Measurements from ENCODE around the gene PRR14L. TPM values are rescaled to one million over a fixed set of nuclear protein-coding genes. Genes with fewer than 3 reads are reported as not detected.

The PRR14L gene
- total and polyA plus RNA-seq, 2 of the 13 experiments (the other 11 are each of a cell fraction or from before 2014, with no cell fraction given), result 6.6 to 16.5 TPM

DNA sequence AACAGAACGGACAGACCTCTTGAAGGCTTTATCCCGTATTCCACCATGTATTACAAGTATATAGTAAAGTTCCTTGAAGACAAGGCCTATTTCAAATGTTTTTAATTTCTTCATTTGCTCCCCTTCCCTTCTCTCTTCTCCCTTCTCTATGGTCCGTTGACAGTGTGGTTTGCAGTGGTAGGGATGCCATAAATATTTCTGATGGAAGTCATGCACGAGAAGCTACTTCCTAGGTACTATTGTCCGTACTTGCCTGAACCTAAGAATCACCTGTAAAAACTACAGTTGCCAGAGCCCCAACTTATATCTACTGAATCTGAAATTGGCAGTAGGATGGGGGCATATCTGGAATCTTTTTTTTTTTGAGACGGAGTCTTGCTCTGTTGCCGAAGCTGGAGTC is 90.7 kb downstream of the PRR14L start:
- Histone ChIP-seq H3K36me3 (replicated peaks in 1 of 2; ENCODE audit: control insufficient read depth in 1 of 2, insufficient read depth in 2 of 2, low read length in 2 of 2) (no peaks in the 10 kb centered on the region), H3K4me2 (ENCODE audit: low read depth, low read length) (no peak overlapping the region), H3K79me2 (ENCODE audit: insufficient read depth, low read length) (peaks cover 69% of the 10 kb centered on the region), H3K4me1 (ENCODE audit: insufficient read depth, low read length) (peaks cover 32% of the 10 kb centered on the region), H3K27ac (ENCODE audit: extremely low read length, insufficient read depth, low read length) (no peak overlapping the region), H3K9ac (ENCODE audit: insufficient read depth, low read depth, low read length) (no peak overlapping the region), H3K4me3 (replicated peaks in 1 of 3; ENCODE audit: insufficient read depth in 1 of 3, low read depth in 2 of 3, low read length in 3 of 3) (no peak overlapping the region), H3K9me3 (ENCODE audit: low read length) (no peaks in the 10 kb centered on the region), H4K20me1 (ENCODE audit: insufficient read depth, low read length) (peaks cover 7% of the 10 kb centered on the region; the same call in 1 of the 2 replicates), H2AFZ (ENCODE audit: low read length) (no peak overlapping the region), H3K27me3 (ENCODE audit: control insufficient read depth in 1 of 2, insufficient read depth in 2 of 2, low read length in 2 of 2) (no peaks in the 10 kb centered on the region; a peak in 2 of 5 replicates)
- 91% methylated on average over 7 of the region's 7 CpGs for WGBS (ENCODE audit: low lambda C conversion rate)
- intact Hi-C loops (cut with micrococcal nuclease; ENCODE audit: unreplicated experiment) (no loop called here), in situ Hi-C loops (cut with HindIII; ENCODE audit: extremely low pct_ligation_motif_present, low pct_unique_long_range_greater_than_20kb) (loop anchor here (25.0 kb wide), 1 partner anchor 428 kb away; no protein-coding TSS in a partner anchor)
- BruUV-seq (replicated peaks), result no TSS peak
- ATAC-seq (no peak), DNase-seq (ENCODE audit: low spot score) (no peak), FAIRE-seq (no peak)
- no peak for TF ChIP-seq YEATS4 (CRISPR knock-in tag; IDR thresholded peaks at IDR 0.05; ENCODE audit: borderline replicate concordance)
- no peak for TF ChIP-seq JUND (CRISPR knock-in tag; IDR thresholded peaks at IDR 0.05)
- no peak for TF ChIP-seq ZNF839 (CRISPR knock-in tag; IDR thresholded peaks at IDR 0.05; ENCODE audit: borderline replicate concordance)
- TF ChIP-seq KDM2A (CRISPR knock-in tag; IDR thresholded peaks at IDR 0.05; ENCODE audit: borderline replicate concordance, low read depth), result no peak
- no peak for TF ChIP-seq DNMT1 (CRISPR knock-in tag; IDR thresholded peaks at IDR 0.05)
- TF ChIP-seq, protein P1, sequence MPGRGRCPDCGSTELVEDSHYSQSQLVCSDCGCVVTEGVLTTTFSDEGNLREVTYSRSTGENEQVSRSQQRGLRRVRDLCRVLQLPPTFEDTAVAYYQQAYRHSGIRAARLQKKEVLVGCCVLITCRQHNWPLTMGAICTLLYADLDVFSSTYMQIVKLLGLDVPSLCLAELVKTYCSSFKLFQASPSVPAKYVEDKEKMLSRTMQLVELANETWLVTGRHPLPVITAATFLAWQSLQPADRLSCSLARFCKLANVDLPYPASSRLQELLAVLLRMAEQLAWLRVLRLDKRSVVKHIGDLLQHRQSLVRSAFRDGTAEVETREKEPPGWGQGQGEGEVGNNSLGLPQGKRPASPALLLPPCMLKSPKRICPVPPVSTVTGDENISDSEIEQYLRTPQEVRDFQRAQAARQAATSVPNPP (CRISPR knock-in tag; IDR thresholded peaks at IDR 0.05), result no peak
- no peak for TF ChIP-seq PRPF4 (IDR thresholded peaks at IDR 0.05; ENCODE audit: low read depth, low read length, poor library complexity, severe bottlenecking)
- TF ChIP-seq FLYWCH1 (CRISPR knock-in tag; IDR thresholded peaks at IDR 0.05), result no peak
- no peak for TF ChIP-seq ZSCAN25 (CRISPR knock-in tag; IDR thresholded peaks at IDR 0.05)
- TF ChIP-seq SYNCRIP (IDR thresholded peaks at IDR 0.05; ENCODE audit: insufficient read depth, low read depth, low read length), result no peak
- no peak for TF ChIP-seq KMT2A (CRISPR knock-in tag; IDR thresholded peaks at IDR 0.05)
- no peak for TF ChIP-seq ZFYVE20 (CRISPR knock-in tag; IDR thresholded peaks at IDR 0.05; ENCODE audit: borderline replicate concordance, low read depth)
- TF ChIP-seq ZNF746 (CRISPR knock-in tag; IDR thresholded peaks at IDR 0.05), result no peak
- TF ChIP-seq, protein P2, sequence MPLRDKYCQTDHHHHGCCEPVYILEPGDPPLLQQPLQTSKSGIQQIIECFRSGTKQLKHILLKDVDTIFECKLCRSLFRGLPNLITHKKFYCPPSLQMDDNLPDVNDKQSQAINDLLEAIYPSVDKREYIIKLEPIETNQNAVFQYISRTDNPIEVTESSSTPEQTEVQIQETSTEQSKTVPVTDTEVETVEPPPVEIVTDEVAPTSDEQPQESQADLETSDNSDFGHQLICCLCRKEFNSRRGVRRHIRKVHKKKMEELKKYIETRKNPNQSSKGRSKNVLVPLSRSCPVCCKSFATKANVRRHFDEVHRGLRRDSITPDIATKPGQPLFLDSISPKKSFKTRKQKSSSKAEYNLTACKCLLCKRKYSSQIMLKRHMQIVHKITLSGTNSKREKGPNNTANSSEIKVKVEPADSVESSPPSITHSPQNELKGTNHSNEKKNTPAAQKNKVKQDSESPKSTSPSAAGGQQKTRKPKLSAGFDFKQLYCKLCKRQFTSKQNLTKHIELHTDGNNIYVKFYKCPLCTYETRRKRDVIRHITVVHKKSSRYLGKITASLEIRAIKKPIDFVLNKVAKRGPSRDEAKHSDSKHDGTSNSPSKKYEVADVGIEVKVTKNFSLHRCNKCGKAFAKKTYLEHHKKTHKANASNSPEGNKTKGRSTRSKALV (CRISPR knock-in tag; IDR thresholded peaks at IDR 0.05), result no peak
- TF ChIP-seq ONECUT2 (CRISPR knock-in tag; IDR thresholded peaks at IDR 0.05), result no peak
- TF ChIP-seq TOPORS (CRISPR knock-in tag; IDR thresholded peaks at IDR 0.05), result no peak
- TF ChIP-seq SSRP1 (CRISPR knock-in tag; IDR thresholded peaks at IDR 0.05), result no peak
- TF ChIP-seq CC2D1A (CRISPR knock-in tag; IDR thresholded peaks at IDR 0.05), result no peak
- no peak for TF ChIP-seq ZNF75D (CRISPR knock-in tag; IDR thresholded peaks at IDR 0.05; ENCODE audit: borderline replicate concordance)
- ChIA-PET CTCF (ENCODE audit: low intra/inter-chr PET ratio, low total read pairs) (no interaction called here), POLR2A (no interaction called here)

Data from HepG2 (cell line).